HepG2 (cell line): ENCODE measurements around the gene CACNA1I. TPM values are rescaled to one million over a fixed set of nuclear protein-coding genes. Genes with fewer than 3 reads are reported as not detected.

Source experiments
- ATAC-seq: fragments of 200-7000 bp; cut with Tn5 transposase; 3 replicates; pipeline ENCODE4 v1.9.1; 2020; ENCODE audit warnings: mild to moderate bottlenecking, moderate library complexity
- BruUV-seq: library from RNA; stranded (reverse); fragments of 400-500 nt; replicated peaks from 2 replicates; lab custom pipeline; 2021; lab: Mats Ljungman, UMichigan
- CTCF ChIA-PET: fragments of 300-600 bp; formaldehyde crosslinking; extraction: SDS; loops from one replicate; lab custom pipeline; 2021; ENCODE audit warnings: low total read pairs, inconsistent platforms, low intra/inter-chr PET ratio; lab: Yijun Ruan, JAX
- POLR2A ChIA-PET: fragments of 350-600 bp; sonication (Branson Sonifier 250); formaldehyde crosslinking; loops from one replicate; lab custom pipeline; 2020; ENCODE audit warnings: antibody characterized with exemption, inconsistent platforms; lab: Yijun Ruan, JAX
- DNase-seq: peaks from one replicate; pipeline ENCODE4 v3.0.0-alpha.2; 2015; ENCODE audit warnings: low spot score
- FAIRE-seq: peaks from 3 replicates; lab custom pipeline; 2011; peaks lifted over from hg19 to GRCh38; lab: Jason Lieb, UNC
- H2AFZ ChIP-seq: one replicate; pipeline ENCODE4 v1.6.1; 2011; ENCODE audit warnings: low read length, inconsistent platforms
- H3K27ac ChIP-seq: fragments of 300-600 bp; 3 replicates; pipeline ENCODE4 v1.8.0; 2011; ENCODE audit warnings: mixed run types, mild to moderate bottlenecking, mixed read lengths, low read length, inconsistent platforms; ENCODE audit not compliant: insufficient read depth; ENCODE audit errors: extremely low read length
- H3K27me3 ChIP-seq, 2 experiments: fragments of 200-600 bp in 1 of 2; 2 replicates in 1 of 2; 3 replicates in 1 of 2; pipeline versions ENCODE4 v1.6.0 to v1.8.0; 2011; ENCODE audit warnings: low read length in 2 of 2, mild to moderate bottlenecking in 2 of 2, moderate library complexity in 2 of 2, inconsistent platforms in 1 of 2; ENCODE audit not compliant: insufficient read depth in 2 of 2, control insufficient read depth in 1 of 2
- H3K36me3 ChIP-seq, 2 experiments: fragments of 200-600 bp in 1 of 2; replicated peaks in 1 of 2; 2 replicates in 1 of 2; 3 replicates in 1 of 2; pipeline versions ENCODE4 v1.5.1 to v1.8.0; 2011; ENCODE audit warnings: low read length in 2 of 2, inconsistent platforms in 1 of 2; ENCODE audit not compliant: insufficient read depth in 2 of 2, control insufficient read depth in 1 of 2
- H3K4me1 ChIP-seq: 2 replicates; pipeline ENCODE4 v1.5.1; 2012; ENCODE audit warnings: low read length, inconsistent platforms; ENCODE audit not compliant: insufficient read depth
- H3K4me2 ChIP-seq: 2 replicates; pipeline ENCODE4 v1.6.0; 2011; ENCODE audit warnings: low read depth, low read length, inconsistent platforms
- H3K4me3 ChIP-seq, 3 experiments: fragments of 200-600 bp in 1 of 3; sonication (generic), shearing (Covaris generic) in 1 of 3; replicated peaks in 1 of 3; 2 replicates each; pipeline ENCODE4 v1.5.1; 2011 to 2016; ENCODE audit warnings: low read length in 3 of 3, inconsistent platforms in 2 of 3, low read depth in 2 of 3, mild to moderate bottlenecking in 2 of 3, control low read depth in 1 of 3, mixed read lengths in 1 of 3; ENCODE audit not compliant: insufficient read depth in 1 of 3
- H3K79me2 ChIP-seq: one replicate; pipeline ENCODE4 v1.6.1; 2011; ENCODE audit warnings: low read length, inconsistent platforms; ENCODE audit not compliant: insufficient read depth
- H3K9ac ChIP-seq: 2 replicates; pipeline ENCODE4 v1.6.0; 2011; ENCODE audit warnings: mild to moderate bottlenecking, low read depth, low read length, inconsistent platforms; ENCODE audit not compliant: insufficient read depth
- H3K9me3 ChIP-seq: 2 replicates; pipeline ENCODE4 v1.5.1; 2012; ENCODE audit warnings: mild to moderate bottlenecking, low read length
- H4K20me1 ChIP-seq: 2 replicates; pipeline ENCODE4 v1.6.0; 2011; ENCODE audit warnings: inconsistent platforms, mild to moderate bottlenecking, low read length, moderate library complexity; ENCODE audit not compliant: insufficient read depth
- ATF7 ChIP-seq, 2 experiments: fragments of 450-650 bp in 1 of 2; sonication (generic) in 1 of 2; formaldehyde crosslinking in 1 of 2; IDR thresholded peaks; 2 replicates each; pipeline versions ENCODE4 v1.4.0 to v1.6.1; 2016 to 2020; ENCODE audit warnings: antibody characterized with exemption in 1 of 2, mild to moderate bottlenecking in 1 of 2, missing genetic modification reagents in 1 of 2
- ETV6 ChIP-seq: sonication (generic); formaldehyde crosslinking; conservative IDR thresholded peaks from 2 replicates; pipeline ENCODE4 v1.4.0; 2020; ENCODE audit warnings: missing genetic modification reagents
- FOSL2 ChIP-seq: sonication (generic); formaldehyde crosslinking; IDR thresholded peaks from 2 replicates; pipeline ENCODE4 v1.4.0; 2020; ENCODE audit warnings: missing genetic modification reagents
- PRPF4 ChIP-seq: fragments of 200-400 bp; formaldehyde crosslinking; IDR thresholded peaks from 2 replicates; pipeline ENCODE4 v1.6.1; 2016; ENCODE audit warnings: low read length, low read depth; ENCODE audit not compliant: poor library complexity, severe bottlenecking
- USF2 ChIP-seq, 2 experiments: sonication (generic) in 1 of 2; formaldehyde crosslinking in 1 of 2; IDR thresholded peaks; 2 replicates each; pipeline versions ENCODE4 v1.5.1 to v1.6.1; 2011 to 2020; ENCODE audit warnings: borderline replicate concordance in 1 of 2, low read depth in 1 of 2, low read length in 1 of 2, mild to moderate bottlenecking in 1 of 2, missing genetic modification reagents in 1 of 2, moderate library complexity in 1 of 2
- WGBS: methylation state at CpG from one replicate; pipeline ENCODE4 v1.1.6; 2017; ENCODE audit warnings: low lambda C conversion rate; 5-methylcytosine and 5-hydroxymethylcytosine counted together
- in situ Hi-C: cut with HindIII; loops from 2 replicates; pipeline ENCODE4 v1.10.0; 2017; ENCODE audit warnings: low pct_unique_long_range_greater_than_20kb; ENCODE audit not compliant: extremely low pct_ligation_motif_present
- intact Hi-C: fragments of 100-400 bp; cut with micrococcal nuclease; formaldehyde crosslinking; loops from one replicate; pipeline ENCODE4 v1.10.0; 2022; ENCODE audit not compliant: unreplicated experiment
- polyA plus RNA-seq, 8 experiments: library from polyadenylated mRNA; depleted of rRNA in 3 of 8; stranded (reverse) in 7 of 8; unstranded in 1 of 8; fragments of >200 nt; fragmentation: Illumina TruSeq in 4 of 8; extraction: Trizol in 4 of 8; gene quantifications; 2 replicates each; pipeline versions ENCODE4 v1.2.1 to v1.2.3, GENCODE V29; 2011 to 2016; ENCODE audit warnings: low read depth in 4 of 8, missing spikeins in 1 of 8, mixed read lengths in 1 of 8; ENCODE audit not compliant: insufficient read depth in 1 of 8
- total RNA-seq, 5 experiments: library from RNA; depleted of rRNA; stranded (reverse); fragments of >200 nt; fragmentation: Illumina TruSeq; extraction: Trizol; gene quantifications; 2 replicates each; pipeline ENCODE4 v1.2.3, GENCODE V29; 2016; ENCODE audit warnings: low read depth in 1 of 5

CACNA1I gene
- total and polyA plus RNA-seq, 2 of the 13 experiments (the other 11 are each of a cell fraction or from before 2014, with no cell fraction given) = not detected

GRCh38 chr22:39723463-39723862, 152.9 kb downstream of the CACNA1I start (continued):
- TF ChIP-seq ATF7 (IDR thresholded peaks at IDR 0.05) (no peak), ATF7 (CRISPR knock-in tag; IDR thresholded peaks at IDR 0.05) (no peak), ETV6 (no peak)

GRCh38 chr22:39723899-39724351, 153.4 kb downstream of the CACNA1I start:
- DNase-seq (peak; percentile 6), FAIRE-seq (no peak)
- H3K27me3 ChIP-seq = peaks cover 0 to 24% of the 10 kb centered on the region in 2 experiments; a peak in 2 of 5 replicates
- H3K4me2 ChIP-seq = no peak overlapping the region
- no peaks in the 10 kb centered on the region for H4K20me1 ChIP-seq
- no peaks in the 10 kb centered on the region for H3K36me3 ChIP-seq
- POLR2A ChIA-PET = no interaction called here
- H3K27ac ChIP-seq = no peak overlapping the region
- intact Hi-C loops = no loop called here
- no peak overlapping the region for H2AFZ ChIP-seq
- TF ChIP-seq FOSL2 (CRISPR knock-in tag) = peak; percentile 20; the same call in 1 of the 2 replicates
- TF ChIP-seq PRPF4 = no peak
- TF ChIP-seq USF2 (IDR thresholded peaks at IDR 0.05; ENCODE audit: low read depth, low read length) = 0 out of 2 replicates have a peak, but pooled peaks have one; percentile 14
- no peak for TF ChIP-seq USF2 (CRISPR knock-in tag; IDR thresholded peaks at IDR 0.05; ENCODE audit: borderline replicate concordance)
- TF ChIP-seq, all 625 proteins: peak for 2
- CTCF ChIA-PET = no interaction called here
- Histone ChIP-seq H3K9ac (no peak overlapping the region), H3K4me1 (no peaks in the 10 kb centered on the region), H3K9me3 (no peaks in the 10 kb centered on the region), H3K79me2 (no peaks in the 10 kb centered on the region), H3K4me3 (no peak overlapping the region)
- ATAC-seq = no peak
- BruUV-seq = no TSS peak
- in situ Hi-C loops = no loop called here
- WGBS = 0% methylated on average over 1 of the region's 3 CpGs
